ENCODE results near the gene KCNIP3.

GRCh38 chr2:95353055-95353575 is 56.0 kb downstream of the KCNIP3 start:
- TF ChIP-seq ARNTL (CRISPR knock-in tag; IDR thresholded peaks at IDR 0.05; ENCODE audit: borderline replicate concordance, low read depth) (no peak), RARB (CRISPR knock-in tag; IDR thresholded peaks at IDR 0.05) (no peak), ZNF8 (CRISPR knock-in tag; IDR thresholded peaks at IDR 0.05) (no peak), PATZ1 (CRISPR knock-in tag; IDR thresholded peaks at IDR 0.05; ENCODE audit: borderline replicate concordance) (no peak), ZNF565 (CRISPR knock-in tag; conservative IDR thresholded peaks at IDR 0.05; ENCODE audit: low read depth) (no peak), TOX (CRISPR knock-in tag; IDR thresholded peaks at IDR 0.05; ENCODE audit: borderline replicate concordance) (no peak), CSRNP3 (CRISPR knock-in tag; IDR thresholded peaks at IDR 0.05) (no peak)
